Astrocyte (in vitro differentiated cells and primary cell): ENCODE data around the gene EPHB4. TPM values are rescaled to one million over a fixed set of nuclear protein-coding genes. Genes with fewer than 3 reads are reported as not detected.
"Not testable (repeated sequence)": the region's sequence is repeated elsewhere in the genome, so short reads cannot be mapped to it uniquely, and the experiment has no call there.

Experiments used
- DNase-seq: peaks from one replicate; pipeline ENCODE4 v3.0.0-alpha.2; 2010; ENCODE audit warnings: low read depth
- FAIRE-seq: peaks from 2 replicates; lab custom pipeline; 2011; peaks lifted over from hg19 to GRCh38; lab: Jason Lieb, UNC
- H2AFZ ChIP-seq: 2 replicates; pipeline ENCODE4 v1.6.0; 2012; ENCODE audit warnings: low read depth, low read length, inconsistent platforms
- H3K27ac ChIP-seq: 2 replicates; pipeline ENCODE4 v1.5.1; 2011; ENCODE audit warnings: low read depth, low read length, inconsistent platforms
- H3K27me3 ChIP-seq: 2 replicates; pipeline ENCODE4 v1.6.0; 2011; ENCODE audit warnings: low read length, inconsistent platforms; ENCODE audit not compliant: insufficient read depth
- H3K36me3 ChIP-seq: 2 replicates; pipeline ENCODE4 v1.5.1; 2011; ENCODE audit warnings: low read length, inconsistent platforms; ENCODE audit not compliant: insufficient read depth
- H3K4me1 ChIP-seq: 2 replicates; pipeline ENCODE4 v1.5.1; 2011; ENCODE audit warnings: low read length, inconsistent platforms; ENCODE audit not compliant: insufficient read depth
- H3K4me2 ChIP-seq: 2 replicates; pipeline ENCODE4 v1.6.0; 2012; ENCODE audit warnings: low read length, inconsistent platforms
- H3K4me3 ChIP-seq: 2 replicates; pipeline ENCODE4 v1.5.1; 2011; ENCODE audit warnings: low read depth, mild to moderate bottlenecking, low read length, inconsistent platforms; ENCODE audit not compliant: insufficient read depth
- H3K79me2 ChIP-seq: 2 replicates; pipeline ENCODE4 v1.6.0; 2012; ENCODE audit warnings: mild to moderate bottlenecking, low read length, inconsistent platforms; ENCODE audit not compliant: insufficient read depth
- H3K9ac ChIP-seq: 2 replicates; pipeline ENCODE4 v1.6.0; 2012; ENCODE audit warnings: mild to moderate bottlenecking, low read length, inconsistent platforms
- H3K9me3 ChIP-seq: 2 replicates; pipeline ENCODE4 v1.5.1; 2012; ENCODE audit warnings: low read depth, mild to moderate bottlenecking, low read length, inconsistent platforms; ENCODE audit not compliant: insufficient read depth
- H4K20me1 ChIP-seq: 2 replicates; pipeline ENCODE4 v1.6.0; 2012; ENCODE audit warnings: low read length, inconsistent platforms; ENCODE audit not compliant: insufficient read depth
- H3K27ac Mint-ChIP-seq: one replicate; pipeline ENCODE4 v1.8.0; 2021; ENCODE audit warnings: mild to moderate bottlenecking, mixed read lengths; ENCODE audit not compliant: unreplicated experiment
- H3K27me3 Mint-ChIP-seq: one replicate; pipeline ENCODE4 v1.8.0; 2021; ENCODE audit warnings: low read depth, mixed read lengths; ENCODE audit not compliant: unreplicated experiment
- H3K36me3 Mint-ChIP-seq: one replicate; pipeline ENCODE4 v1.8.0; 2021; ENCODE audit warnings: low read depth, mixed read lengths; ENCODE audit not compliant: unreplicated experiment
- H3K4me1 Mint-ChIP-seq: one replicate; pipeline ENCODE4 v1.8.0; 2021; ENCODE audit warnings: low read depth, mixed read lengths; ENCODE audit not compliant: unreplicated experiment
- H3K4me3 Mint-ChIP-seq: one replicate; pipeline ENCODE4 v1.8.0; 2021; ENCODE audit warnings: mild to moderate bottlenecking, moderate library complexity, mixed read lengths; ENCODE audit not compliant: unreplicated experiment
- H3K9me3 Mint-ChIP-seq: one replicate; pipeline ENCODE4 v1.8.0; 2021; ENCODE audit warnings: mild to moderate bottlenecking, mixed read lengths; ENCODE audit not compliant: unreplicated experiment
- EZH2 ChIP-seq: IDR thresholded peaks from 2 replicates; pipeline ENCODE4 v1.6.1; 2012; ENCODE audit warnings: mild to moderate bottlenecking, low read length, inconsistent platforms; ENCODE audit not compliant: insufficient read depth
- total RNA-seq: library from RNA; stranded (reverse); gene quantifications from 2 replicates; pipeline ENCODE4 v1.2.1, GENCODE V29; 2021
- TF ChIP-seq, protein P1 (sequence below): IDR thresholded peaks from 2 replicates; pipeline ENCODE4 v1.5.1; 2011; ENCODE audit warnings: low read depth, mild to moderate bottlenecking, inconsistent platforms, low read length, moderate library complexity; ENCODE audit not compliant: insufficient read depth

Gene EPHB4
- total RNA-seq, 1 donor from 2014 or later: 73.6 TPM

- FAIRE-seq (no peak), DNase-seq (no peak)
- H3K79me2 ChIP-seq: no peaks in the 10 kb centered on the region
- no peak overlapping the region for H3K9ac ChIP-seq
- Mint-ChIP-seq H3K4me1 (no peaks in the 10 kb centered on the region), H3K27ac (no peak overlapping the region), H3K27me3 (no peaks in the 10 kb centered on the region), H3K9me3 (no peaks in the 10 kb centered on the region), H3K4me3 (no peak overlapping the region), H3K36me3 (peaks cover 29% of the 10 kb centered on the region)
- H2AFZ ChIP-seq: no peak overlapping the region
- no peak for TF ChIP-seq EZH2
- TF ChIP-seq, protein P1, sequence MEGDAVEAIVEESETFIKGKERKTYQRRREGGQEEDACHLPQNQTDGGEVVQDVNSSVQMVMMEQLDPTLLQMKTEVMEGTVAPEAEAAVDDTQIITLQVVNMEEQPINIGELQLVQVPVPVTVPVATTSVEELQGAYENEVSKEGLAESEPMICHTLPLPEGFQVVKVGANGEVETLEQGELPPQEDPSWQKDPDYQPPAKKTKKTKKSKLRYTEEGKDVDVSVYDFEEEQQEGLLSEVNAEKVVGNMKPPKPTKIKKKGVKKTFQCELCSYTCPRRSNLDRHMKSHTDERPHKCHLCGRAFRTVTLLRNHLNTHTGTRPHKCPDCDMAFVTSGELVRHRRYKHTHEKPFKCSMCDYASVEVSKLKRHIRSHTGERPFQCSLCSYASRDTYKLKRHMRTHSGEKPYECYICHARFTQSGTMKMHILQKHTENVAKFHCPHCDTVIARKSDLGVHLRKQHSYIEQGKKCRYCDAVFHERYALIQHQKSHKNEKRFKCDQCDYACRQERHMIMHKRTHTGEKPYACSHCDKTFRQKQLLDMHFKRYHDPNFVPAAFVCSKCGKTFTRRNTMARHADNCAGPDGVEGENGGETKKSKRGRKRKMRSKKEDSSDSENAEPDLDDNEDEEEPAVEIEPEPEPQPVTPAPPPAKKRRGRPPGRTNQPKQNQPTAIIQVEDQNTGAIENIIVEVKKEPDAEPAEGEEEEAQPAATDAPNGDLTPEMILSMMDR: no peak
- peaks cover 23% of the 10 kb centered on the region for H4K20me1 ChIP-seq
- no peaks in the 10 kb centered on the region for H3K27me3 ChIP-seq
- no peak overlapping the region for H3K27ac ChIP-seq
- H3K4me2 ChIP-seq: no peak overlapping the region
- no peaks in the 10 kb centered on the region for H3K9me3 ChIP-seq
- H3K36me3 ChIP-seq: peaks cover 32% of the 10 kb centered on the region
- H3K4me3 ChIP-seq: no peak overlapping the region
- H3K4me1 ChIP-seq: no peaks in the 10 kb centered on the region
These were observed 10.2 kb downstream of the EPHB4 start for GRCh38 chr7:100817097-100817496.

DNA sequence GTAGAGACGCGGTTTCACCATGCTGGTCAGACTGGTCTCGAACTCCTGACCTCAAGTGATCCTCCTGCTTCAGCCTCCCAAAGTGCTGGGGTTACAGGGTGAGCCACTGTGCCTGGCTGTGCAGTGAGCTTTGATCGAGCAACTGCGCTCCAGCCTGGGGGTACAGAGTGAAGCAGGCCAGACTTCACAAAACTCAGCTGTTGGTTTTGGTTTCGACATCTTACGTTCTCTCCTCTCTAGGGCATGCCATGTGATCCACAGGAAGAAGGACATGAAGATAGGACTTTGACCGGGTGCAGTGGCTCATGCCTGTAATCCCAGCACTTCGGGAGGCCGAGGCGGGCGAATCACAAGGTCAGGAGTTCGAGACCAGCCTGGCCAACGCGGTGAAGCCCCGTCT is 10.8 kb downstream of the EPHB4 start:
- H3K79me2 ChIP-seq, H3K9me3 ChIP-seq, H3K27me3 Mint-ChIP-seq, H3K4me3 ChIP-seq, DNase-seq, H3K4me1 Mint-ChIP-seq, H3K4me2 ChIP-seq, FAIRE-seq, H3K9ac ChIP-seq, H3K4me1 ChIP-seq, H3K27ac ChIP-seq, H2AFZ ChIP-seq, H3K4me3 Mint-ChIP-seq, H3K27me3 ChIP-seq, H3K27ac Mint-ChIP-seq, H3K9me3 Mint-ChIP-seq: not testable (repeated sequence)
- H3K36me3 Mint-ChIP-seq: peaks cover 25% of the 10 kb centered on the region
- peaks cover 31% of the 10 kb centered on the region for H3K36me3 ChIP-seq
- peaks cover 21% of the 10 kb centered on the region for H4K20me1 ChIP-seq

- H2AFZ ChIP-seq: no peak overlapping the region
- H4K20me1 ChIP-seq: peaks cover 26% of the 10 kb centered on the region
- no peak overlapping the region for H3K4me2 ChIP-seq
- H3K27ac ChIP-seq: no peak overlapping the region
- Mint-ChIP-seq H3K4me1 (no peaks in the 10 kb centered on the region), H3K36me3 (peaks cover 27% of the 10 kb centered on the region), H3K27ac (no peak overlapping the region), H3K27me3 (no peaks in the 10 kb centered on the region), H3K4me3 (no peak overlapping the region), H3K9me3 (no peaks in the 10 kb centered on the region)
- no peaks in the 10 kb centered on the region for H3K27me3 ChIP-seq
- no peak overlapping the region for H3K4me3 ChIP-seq
- FAIRE-seq (no peak), DNase-seq (no peak)
- H3K9me3 ChIP-seq: no peaks in the 10 kb centered on the region
- no peaks in the 10 kb centered on the region for H3K79me2 ChIP-seq
- TF ChIP-seq, protein P1: no peak
- no peak for TF ChIP-seq EZH2
- H3K36me3 ChIP-seq: peaks cover 35% of the 10 kb centered on the region
- H3K9ac ChIP-seq: no peak overlapping the region
- H3K4me1 ChIP-seq: no peaks in the 10 kb centered on the region
These were observed 14.6 kb downstream of the EPHB4 start for GRCh38 chr7:100812729-100813128.
